Esophagus muscularis mucosa (tissue), 4 donors: ENCODE measurements around the gene RDH11.

Experiments
- CTCF ChIP-seq, 3 experiments: fragments of 200-600 bp in 2 of 3; fragments of 450-650 bp in 1 of 3; sonication (generic) in 2 of 3; IDR thresholded peaks; one replicate each; pipeline ENCODE4 v1.5.1; 2017 to 2019; ENCODE audit warnings: antibody characterized with exemption in 3 of 3, mild to moderate bottlenecking in 2 of 3, moderate library complexity in 1 of 3
- EP300 ChIP-seq: sonication (generic); formaldehyde crosslinking; IDR thresholded peaks from one replicate; pipeline ENCODE4 v1.6.1; 2017; ENCODE audit warnings: antibody characterized with exemption
- POLR2A ChIP-seq: fragments of 450-650 bp; IDR thresholded peaks from one replicate; pipeline ENCODE4 v1.6.1; 2017; ENCODE audit warnings: antibody characterized with exemption, moderate library complexity, mild to moderate bottlenecking, low read depth
- POLR2AphosphoS5 ChIP-seq, 2 donors: sonication (generic); formaldehyde crosslinking; IDR thresholded peaks; one replicate each; pipeline ENCODE4 v1.6.1; 2017; ENCODE audit warnings: antibody characterized with exemption in 2 of 2

DNA sequence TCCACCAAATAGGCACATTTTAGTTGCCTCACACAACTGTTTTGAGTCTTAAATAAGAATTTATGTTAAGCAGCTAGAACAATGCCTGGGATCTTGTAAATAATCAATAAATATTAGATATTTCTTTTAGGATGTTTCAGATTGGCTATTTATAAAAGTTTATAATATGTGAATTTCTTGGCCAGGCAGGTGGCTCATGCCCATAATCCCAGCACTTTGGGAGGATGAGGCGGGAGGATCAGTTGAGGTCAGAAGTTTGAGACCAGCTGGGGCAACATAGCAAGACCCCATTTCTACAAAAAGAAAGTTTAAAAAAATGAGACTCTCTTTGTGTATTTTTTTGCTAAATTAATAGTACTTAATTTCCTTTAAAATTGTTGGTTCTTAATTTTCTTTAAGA lies 54.1 kb downstream of the RDH11 start:
- TF ChIP-seq POLR2A (no peak), CTCF (IDR thresholded peaks at IDR 0.05) (no peak), EP300 (no peak), POLR2AphosphoS5 (IDR thresholded peaks at IDR 0.05) (no peak)
